HG03108 (cell line): ENCODE measurements around the gene TOR1B.
"Not testable (repeated sequence)": the region's sequence is repeated elsewhere in the genome, so short reads cannot be mapped to it uniquely, and the experiment has no call there.

Experiments
- ATAC-seq: cut with Tn5 transposase; IDR thresholded peaks from one replicate; pipeline ENCODE4 v1.9.1; 2021; ENCODE audit warnings: moderate library complexity; ENCODE audit not compliant: unreplicated experiment

TOR1B gene

GRCh38 chr9:129776096-129776495 is 26.9 kb upstream of the TOR1B start:
- ATAC-seq, result not testable (repeated sequence)

GRCh38 chr9:129776566-129776937 is 26.4 kb upstream of the TOR1B start:
- no peak for ATAC-seq

GRCh38 chr9:129776938-129777768 is 25.8 kb upstream of the TOR1B start:
- no peak for ATAC-seq

GRCh38 chr9:129777769-129778130 is 25.2 kb upstream of the TOR1B start:
- ATAC-seq, result no peak

GRCh38 chr9:129778469-129778868 is 24.5 kb upstream of the TOR1B start:
- ATAC-seq, result no peak

- ATAC-seq, result no peak
Measured at GRCh38 chr9:129779560-129780190, 23.3 kb upstream of the TOR1B start.

GRCh38 chr9:129781131-129781530 is 21.9 kb upstream of the TOR1B start:
- ATAC-seq, result no peak

- ATAC-seq, result no peak
Measured at GRCh38 chr9:129781981-129782380, 21.0 kb upstream of the TOR1B start.

GRCh38 chr9:129783516-129784361 is 19.2 kb upstream of the TOR1B start:
- ATAC-seq, result no peak

GRCh38 chr9:129784970-129785369 is 18.0 kb upstream of the TOR1B start:
- not testable (repeated sequence) for ATAC-seq

- no peak for ATAC-seq
Measured at GRCh38 chr9:129785866-129786265, 17.1 kb upstream of the TOR1B start.

GRCh38 chr9:129786481-129786880 is 16.5 kb upstream of the TOR1B start:
- ATAC-seq, result no peak

GRCh38 chr9:129794549-129794948 is 8.4 kb upstream of the TOR1B start:
- no peak for ATAC-seq

GRCh38 chr9:129796029-129796428 is 7.0 kb upstream of the TOR1B start:
- not testable (repeated sequence) for ATAC-seq

- no peak for ATAC-seq
Measured at GRCh38 chr9:129798973-129799372, 4.0 kb upstream of the TOR1B start.

GRCh38 chr9:129801504-129801903 is 1.5 kb upstream of the TOR1B start:
- no peak for ATAC-seq

GRCh38 chr9:129803676-129804060 is 684 bp downstream of the TOR1B start:
- no peak for ATAC-seq

- no peak for ATAC-seq
Measured at GRCh38 chr9:129806061-129806460, 3.1 kb downstream of the TOR1B start.

GRCh38 chr9:129809346-129809745 is 6.4 kb downstream of the TOR1B start:
- no peak for ATAC-seq

GRCh38 chr9:129810116-129810515 is 7.1 kb downstream of the TOR1B start:
- ATAC-seq, result no peak

GRCh38 chr9:129810788-129811187 is 7.8 kb downstream of the TOR1B start:
- ATAC-seq, result no peak

- no peak for ATAC-seq
Measured at GRCh38 chr9:129811967-129812363, 9.0 kb downstream of the TOR1B start.
